ENCODE results near the gene SPINK1.

DNA sequence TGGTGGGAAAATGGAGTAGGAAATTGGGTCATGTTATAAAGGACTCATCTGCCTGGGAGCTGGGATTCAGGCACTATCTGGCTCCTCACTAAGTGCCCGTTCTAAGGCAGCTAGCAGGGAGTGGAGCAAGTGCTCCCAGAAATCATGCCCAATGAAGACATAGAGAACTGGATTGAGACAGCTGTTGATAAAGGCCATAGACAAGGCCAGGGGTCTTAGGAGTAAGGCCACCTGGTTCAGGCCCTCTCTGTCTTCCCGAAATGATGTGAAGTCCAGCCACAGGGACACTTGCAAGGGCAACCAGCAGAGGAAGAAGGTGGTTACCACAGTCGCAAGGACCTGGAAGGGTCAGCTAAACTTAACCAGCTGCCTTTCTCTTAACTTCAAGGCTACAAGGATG, 20.1 kb upstream of the SPINK1 start:
- TF ChIP-seq, protein P1, sequence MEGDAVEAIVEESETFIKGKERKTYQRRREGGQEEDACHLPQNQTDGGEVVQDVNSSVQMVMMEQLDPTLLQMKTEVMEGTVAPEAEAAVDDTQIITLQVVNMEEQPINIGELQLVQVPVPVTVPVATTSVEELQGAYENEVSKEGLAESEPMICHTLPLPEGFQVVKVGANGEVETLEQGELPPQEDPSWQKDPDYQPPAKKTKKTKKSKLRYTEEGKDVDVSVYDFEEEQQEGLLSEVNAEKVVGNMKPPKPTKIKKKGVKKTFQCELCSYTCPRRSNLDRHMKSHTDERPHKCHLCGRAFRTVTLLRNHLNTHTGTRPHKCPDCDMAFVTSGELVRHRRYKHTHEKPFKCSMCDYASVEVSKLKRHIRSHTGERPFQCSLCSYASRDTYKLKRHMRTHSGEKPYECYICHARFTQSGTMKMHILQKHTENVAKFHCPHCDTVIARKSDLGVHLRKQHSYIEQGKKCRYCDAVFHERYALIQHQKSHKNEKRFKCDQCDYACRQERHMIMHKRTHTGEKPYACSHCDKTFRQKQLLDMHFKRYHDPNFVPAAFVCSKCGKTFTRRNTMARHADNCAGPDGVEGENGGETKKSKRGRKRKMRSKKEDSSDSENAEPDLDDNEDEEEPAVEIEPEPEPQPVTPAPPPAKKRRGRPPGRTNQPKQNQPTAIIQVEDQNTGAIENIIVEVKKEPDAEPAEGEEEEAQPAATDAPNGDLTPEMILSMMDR (IDR thresholded peaks at IDR 0.05; ENCODE audit: poor library complexity, severe bottlenecking): no peak
- TF ChIP-seq SMC3 (conservative IDR thresholded peaks at IDR 0.05; ENCODE audit: poor library complexity) (no peak), EP300 (conservative IDR thresholded peaks at IDR 0.05; ENCODE audit: poor library complexity, severe bottlenecking) (no peak), TAF1 (IDR thresholded peaks at IDR 0.05; ENCODE audit: low read depth) (no peak), MXI1 (conservative IDR thresholded peaks at IDR 0.05; ENCODE audit: poor library complexity, severe bottlenecking) (no peak), POLR2AphosphoS5 (IDR thresholded peaks at IDR 0.05) (no peak), EZH2 (IDR thresholded peaks at IDR 0.05; ENCODE audit: borderline replicate concordance, insufficient read depth, low read length, poor library complexity, severe bottlenecking) (no peak), RAD21 (conservative IDR thresholded peaks at IDR 0.05) (no peak)
- TF ChIP-seq, protein P2, sequence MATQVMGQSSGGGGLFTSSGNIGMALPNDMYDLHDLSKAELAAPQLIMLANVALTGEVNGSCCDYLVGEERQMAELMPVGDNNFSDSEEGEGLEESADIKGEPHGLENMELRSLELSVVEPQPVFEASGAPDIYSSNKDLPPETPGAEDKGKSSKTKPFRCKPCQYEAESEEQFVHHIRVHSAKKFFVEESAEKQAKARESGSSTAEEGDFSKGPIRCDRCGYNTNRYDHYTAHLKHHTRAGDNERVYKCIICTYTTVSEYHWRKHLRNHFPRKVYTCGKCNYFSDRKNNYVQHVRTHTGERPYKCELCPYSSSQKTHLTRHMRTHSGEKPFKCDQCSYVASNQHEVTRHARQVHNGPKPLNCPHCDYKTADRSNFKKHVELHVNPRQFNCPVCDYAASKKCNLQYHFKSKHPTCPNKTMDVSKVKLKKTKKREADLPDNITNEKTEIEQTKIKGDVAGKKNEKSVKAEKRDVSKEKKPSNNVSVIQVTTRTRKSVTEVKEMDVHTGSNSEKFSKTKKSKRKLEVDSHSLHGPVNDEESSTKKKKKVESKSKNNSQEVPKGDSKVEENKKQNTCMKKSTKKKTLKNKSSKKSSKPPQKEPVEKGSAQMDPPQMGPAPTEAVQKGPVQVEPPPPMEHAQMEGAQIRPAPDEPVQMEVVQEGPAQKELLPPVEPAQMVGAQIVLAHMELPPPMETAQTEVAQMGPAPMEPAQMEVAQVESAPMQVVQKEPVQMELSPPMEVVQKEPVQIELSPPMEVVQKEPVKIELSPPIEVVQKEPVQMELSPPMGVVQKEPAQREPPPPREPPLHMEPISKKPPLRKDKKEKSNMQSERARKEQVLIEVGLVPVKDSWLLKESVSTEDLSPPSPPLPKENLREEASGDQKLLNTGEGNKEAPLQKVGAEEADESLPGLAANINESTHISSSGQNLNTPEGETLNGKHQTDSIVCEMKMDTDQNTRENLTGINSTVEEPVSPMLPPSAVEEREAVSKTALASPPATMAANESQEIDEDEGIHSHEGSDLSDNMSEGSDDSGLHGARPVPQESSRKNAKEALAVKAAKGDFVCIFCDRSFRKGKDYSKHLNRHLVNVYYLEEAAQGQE (IDR thresholded peaks at IDR 0.05; ENCODE audit: borderline replicate concordance): no peak
